GM03348 (cell line): ENCODE measurements around the gene GARIN5A.
"Not testable (repeated sequence)": the region's sequence is repeated elsewhere in the genome, so short reads cannot be mapped to it uniquely, and the experiment has no call there.

Experiments
- DNase-seq: peaks from one replicate; pipeline ENCODE4 v3.0.0; 2012; ENCODE audit warnings: low spot score

Gene GARIN5A

DNA sequence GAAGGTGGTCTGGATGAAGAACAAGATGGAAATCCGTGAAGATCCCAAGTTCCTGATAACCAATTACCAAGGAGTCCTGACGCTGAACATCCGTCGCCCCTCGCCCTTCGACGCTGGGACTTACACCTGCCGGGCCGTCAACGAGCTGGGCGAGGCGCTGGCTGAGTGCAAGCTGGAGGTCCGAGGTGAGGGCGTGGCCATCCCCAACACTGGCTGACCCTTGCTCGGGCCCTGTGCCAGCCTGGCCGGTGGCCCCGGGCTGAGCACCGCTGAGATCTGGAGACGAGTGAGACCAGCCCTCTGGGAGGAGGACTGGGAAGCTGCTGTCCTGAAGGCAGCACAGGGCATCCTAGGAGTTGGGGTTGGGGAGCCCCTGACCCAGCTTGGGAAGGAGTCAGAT, 12.3 kb downstream of the GARIN5A start:
- DNase-seq: no peak

DNA sequence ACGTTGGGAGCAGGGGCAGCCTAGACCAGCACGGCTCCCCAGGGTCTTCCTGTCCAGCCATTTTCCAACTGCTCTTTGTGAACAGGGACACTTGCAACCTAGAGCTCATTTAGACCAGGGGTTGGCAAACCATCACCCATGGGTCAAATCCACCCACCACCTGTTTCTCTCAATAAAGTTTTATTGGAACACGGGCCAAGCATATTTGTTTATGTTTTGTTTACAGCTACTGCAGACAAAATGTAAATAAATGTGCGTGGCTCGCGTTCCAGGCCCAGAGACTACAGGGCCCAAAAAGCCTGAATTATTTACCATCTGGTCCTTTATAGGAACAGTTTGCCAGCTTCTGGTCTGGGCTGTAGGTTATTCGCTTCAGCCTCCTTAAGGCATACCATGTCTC, 13.7 kb downstream of the GARIN5A start:
- no peak for DNase-seq

DNA sequence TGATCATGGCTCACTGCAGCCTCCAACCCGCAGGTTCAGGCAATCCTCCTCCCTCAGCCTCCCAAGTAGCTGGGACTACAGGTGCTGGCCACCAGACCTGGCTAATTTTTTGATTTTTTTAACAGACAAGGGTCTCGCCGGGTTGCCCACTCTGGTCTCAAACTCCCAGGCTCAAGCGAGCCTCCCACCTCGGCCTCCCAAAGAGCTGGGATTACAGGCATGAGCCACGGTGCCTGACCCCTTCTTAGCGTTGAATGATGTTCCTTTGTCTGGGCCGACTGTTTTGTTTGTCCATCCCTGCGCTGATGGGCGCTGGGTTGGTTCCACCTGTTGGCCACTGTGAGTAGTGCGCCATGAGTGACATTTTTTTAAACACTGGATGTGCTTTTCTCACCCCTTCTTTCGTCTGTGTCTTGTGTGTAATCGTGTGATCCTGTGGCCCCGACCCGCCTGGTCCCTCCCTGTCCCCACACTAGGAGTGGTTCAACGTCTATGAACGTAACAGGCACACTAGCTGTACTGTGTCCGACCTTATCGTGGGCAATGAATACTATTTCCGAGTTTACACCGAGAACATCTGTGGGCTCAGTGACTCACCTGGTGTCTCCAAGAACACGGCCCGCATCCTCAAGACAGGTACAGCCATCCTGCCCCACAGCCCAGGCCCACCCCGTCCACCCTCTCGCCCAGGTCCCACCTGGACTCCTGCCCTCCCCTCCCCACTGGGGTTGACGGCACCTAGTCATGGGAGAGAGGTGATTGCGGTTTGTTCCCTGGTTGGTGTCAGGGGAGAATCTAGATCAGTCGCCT, 15.4 kb downstream of the GARIN5A start:
- DNase-seq: peak; percentile 91

DNA sequence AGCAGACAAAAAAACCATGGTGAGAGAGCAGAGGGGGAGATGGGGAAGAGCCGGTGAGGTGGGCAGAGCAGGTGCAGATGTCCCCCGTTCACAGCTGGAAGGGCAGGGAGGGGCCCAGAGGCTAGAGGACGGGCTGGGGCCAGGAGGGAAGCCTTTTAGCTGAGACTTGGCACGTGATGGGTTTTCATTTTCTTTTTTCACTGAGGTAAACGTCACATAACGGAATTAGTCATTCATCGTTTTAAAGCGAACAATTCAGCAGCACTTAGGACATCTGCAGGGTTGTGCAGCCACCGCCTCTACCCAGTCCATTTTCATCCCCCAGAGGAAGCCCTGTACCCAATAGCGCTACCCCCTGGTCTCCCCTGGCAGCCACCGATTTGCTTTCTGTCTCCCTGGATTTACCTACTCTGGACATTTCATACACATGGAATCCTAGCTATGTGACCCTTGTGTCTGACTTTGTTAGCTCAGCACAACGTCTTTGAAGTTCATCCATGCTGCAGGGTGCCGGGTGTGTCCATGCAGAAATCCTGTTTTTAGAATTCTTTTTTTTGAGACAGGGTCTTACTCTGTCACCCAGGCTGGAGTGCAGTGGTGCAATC, 16.4 kb downstream of the GARIN5A start:
- peak; percentile 45 for DNase-seq

DNA sequence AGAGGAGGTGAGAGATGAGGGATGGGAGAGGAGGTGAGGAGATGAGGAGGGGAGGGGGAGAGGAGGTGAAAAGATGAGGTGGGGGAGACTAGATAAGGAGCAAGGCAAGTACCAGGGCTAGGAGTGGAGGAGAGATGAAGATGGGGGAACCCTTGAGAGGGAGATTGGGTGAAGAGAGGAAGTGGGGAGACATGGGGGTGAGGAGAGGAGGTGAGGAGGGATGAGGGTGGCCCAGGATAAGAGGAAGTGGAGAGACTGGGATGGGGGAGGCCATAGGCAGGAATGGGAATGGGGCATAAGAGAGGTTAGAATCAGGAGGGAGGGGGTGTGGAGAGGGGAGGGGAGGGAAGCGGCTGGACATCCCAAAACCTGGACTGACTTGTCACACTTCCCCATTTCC, 17.0 kb downstream of the GARIN5A start:
- no peak for DNase-seq

DNA sequence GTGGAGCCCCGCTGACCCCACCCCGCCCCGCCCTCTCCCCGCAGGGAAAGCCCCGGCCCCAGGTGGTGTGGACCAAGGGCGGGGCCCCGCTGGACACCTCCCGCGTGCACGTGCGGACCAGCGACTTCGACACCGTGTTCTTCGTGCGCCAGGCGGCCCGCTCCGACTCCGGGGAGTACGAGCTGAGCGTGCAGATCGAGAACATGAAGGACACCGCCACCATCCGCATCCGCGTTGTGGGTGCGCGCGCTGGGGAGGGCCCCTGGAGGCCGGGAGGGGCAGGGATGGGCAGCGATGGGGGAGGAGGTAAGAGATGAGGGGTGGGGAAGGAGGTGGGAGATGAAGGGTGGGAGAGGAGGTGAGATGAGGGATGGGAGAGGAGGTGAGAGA, 17.6 kb downstream of the GARIN5A start:
- no peak for DNase-seq

DNA sequence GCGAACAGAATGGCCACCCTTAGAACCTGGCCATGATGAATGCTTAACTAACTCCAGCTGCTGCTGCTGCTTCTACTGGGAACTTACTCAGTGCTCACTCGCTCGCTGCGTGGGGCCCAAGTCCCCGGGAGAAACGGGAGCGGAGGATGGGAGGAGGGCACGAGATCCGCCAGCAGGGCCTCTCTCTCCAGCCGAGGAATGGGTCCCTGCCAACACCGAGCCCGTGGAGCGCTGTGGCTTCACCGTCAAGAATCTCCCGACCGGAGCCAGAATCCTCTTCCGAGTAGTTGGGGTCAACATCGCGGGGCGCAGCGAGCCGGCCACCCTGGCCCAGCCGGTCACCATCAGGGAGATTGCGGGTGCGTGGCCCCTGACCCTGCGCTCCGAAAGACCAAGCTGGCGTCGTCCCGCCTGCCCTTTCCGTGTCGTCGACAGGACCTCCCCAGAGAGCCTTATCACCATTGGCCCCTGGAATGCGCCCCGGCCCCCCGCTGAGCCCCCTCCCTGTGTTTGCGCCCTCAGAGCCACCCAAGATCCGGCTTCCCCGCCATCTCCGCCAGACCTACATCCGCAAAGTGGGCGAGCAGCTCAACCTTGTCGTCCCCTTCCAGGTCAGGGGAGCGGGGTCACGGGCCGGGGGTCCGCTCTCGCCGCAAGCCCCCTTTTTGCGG, 18.1 kb downstream of the GARIN5A start:
- DNase-seq: peak; percentile 61

DNA sequence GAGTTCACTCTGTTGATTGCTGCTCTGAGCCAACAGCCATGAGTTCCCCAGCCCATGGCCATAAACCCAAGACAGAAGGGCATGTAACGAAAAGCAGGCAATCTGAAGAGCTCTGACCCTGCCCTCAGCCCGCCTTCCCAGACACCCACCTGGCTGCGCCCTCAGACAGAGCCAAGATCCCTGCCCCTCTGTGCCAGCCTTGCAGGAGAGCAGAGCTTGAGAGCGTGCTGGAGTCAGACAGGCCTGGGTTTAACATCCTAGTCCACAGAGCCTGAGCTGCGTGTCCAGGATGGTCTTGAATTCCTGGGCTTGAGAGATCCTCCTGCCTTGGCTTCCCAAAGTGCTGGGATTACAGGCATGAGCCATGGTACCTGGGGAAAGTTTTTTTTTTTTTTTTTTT, 19.3 kb downstream of the GARIN5A start:
- no peak for DNase-seq

DNA sequence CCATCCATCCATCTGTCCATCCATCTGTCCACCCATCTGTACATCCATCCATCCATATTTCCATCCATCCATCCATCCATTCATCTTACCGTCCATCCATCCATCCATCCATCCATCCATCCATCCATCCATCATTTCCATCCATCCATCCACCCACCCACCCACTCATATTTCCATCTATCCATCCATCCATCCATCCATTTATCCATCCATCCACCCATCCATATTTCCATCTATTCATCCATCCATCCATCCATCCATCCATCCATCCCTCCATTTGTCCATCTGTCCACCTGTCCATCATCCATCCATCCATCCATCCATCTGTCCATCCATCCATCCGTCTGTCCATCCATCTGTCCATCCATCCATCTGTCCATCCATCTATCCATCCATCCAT, 20.7 kb downstream of the GARIN5A start:
- no peak for DNase-seq

DNA sequence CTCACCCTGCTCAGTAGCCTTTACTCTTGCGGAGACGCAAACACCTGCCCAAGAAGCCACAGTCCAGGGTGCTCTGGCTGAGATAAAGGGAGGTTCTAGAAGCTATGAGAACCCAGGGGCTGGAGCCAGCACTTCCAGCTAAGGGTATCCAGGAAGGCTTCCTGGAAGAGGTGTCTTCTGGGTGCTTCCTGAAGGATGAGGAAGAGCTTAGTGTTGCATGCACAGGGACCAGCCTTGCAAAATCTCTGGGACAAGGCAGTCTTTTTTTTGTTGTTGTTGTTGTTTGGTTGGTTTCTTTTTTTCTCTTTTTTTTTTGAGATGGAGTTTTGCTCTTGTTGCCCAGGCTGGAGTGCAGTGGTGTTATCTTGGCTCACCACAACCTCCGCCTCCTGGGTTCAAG, 23.4 kb downstream of the GARIN5A start:
- DNase-seq: no peak

DNA sequence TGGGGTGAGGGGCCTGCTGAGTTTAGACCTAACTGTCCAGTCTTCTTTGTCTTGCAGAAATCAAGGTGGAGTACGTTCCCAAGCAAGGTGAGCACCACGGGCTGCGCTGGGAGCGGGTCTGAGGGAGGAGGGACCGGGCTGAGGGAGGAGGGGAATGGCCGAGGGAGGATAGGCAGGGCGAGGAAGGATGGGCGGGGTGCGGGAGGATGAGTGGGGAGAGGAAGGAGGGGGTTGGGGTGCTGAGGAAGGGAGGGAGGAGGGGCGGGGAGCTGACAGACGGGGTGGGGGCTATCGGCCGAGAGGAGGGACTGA, 25.5 kb downstream of the GARIN5A start:
- DNase-seq: no peak

DNA sequence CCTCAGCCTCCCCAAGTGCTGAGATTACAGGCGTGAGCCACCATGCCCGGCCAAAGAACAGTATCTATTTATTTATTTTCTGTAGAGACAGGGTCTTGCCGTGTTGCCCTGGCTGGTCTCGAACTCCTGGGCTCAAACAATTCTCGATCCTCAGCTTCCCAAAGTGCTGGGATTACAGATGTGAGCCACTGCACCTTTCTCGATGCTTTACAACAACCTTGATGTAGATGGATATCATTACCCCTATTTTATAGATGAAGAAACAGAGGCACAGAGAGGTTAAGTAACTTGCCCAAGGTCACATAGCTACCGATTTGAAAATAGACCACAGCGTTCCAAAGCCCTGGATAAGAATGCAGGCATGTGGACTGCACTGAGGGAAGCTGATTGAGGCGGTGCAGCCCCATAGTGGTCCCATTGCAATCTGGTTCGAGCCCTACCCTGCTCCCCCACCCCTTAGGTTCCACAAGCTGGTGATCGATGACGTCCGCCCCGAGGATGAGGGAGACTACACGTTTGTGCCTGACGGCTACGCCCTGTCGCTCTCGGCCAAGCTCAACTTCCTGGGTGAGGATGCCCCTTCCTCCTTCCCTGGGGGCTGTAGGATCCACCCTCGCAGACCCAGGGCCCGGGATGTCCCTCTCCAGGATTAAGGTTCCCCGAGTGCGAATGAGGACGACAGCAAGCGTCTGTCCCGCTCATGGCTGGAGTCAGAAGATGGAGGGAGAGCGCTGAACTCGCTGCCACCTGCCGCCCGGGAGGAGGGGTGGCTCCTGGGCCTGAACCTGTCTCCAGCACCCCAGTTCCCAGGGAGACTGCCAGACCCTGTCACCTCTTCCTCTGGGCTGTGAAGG, 26.1 kb downstream of the GARIN5A start:
- no peak for DNase-seq

DNA sequence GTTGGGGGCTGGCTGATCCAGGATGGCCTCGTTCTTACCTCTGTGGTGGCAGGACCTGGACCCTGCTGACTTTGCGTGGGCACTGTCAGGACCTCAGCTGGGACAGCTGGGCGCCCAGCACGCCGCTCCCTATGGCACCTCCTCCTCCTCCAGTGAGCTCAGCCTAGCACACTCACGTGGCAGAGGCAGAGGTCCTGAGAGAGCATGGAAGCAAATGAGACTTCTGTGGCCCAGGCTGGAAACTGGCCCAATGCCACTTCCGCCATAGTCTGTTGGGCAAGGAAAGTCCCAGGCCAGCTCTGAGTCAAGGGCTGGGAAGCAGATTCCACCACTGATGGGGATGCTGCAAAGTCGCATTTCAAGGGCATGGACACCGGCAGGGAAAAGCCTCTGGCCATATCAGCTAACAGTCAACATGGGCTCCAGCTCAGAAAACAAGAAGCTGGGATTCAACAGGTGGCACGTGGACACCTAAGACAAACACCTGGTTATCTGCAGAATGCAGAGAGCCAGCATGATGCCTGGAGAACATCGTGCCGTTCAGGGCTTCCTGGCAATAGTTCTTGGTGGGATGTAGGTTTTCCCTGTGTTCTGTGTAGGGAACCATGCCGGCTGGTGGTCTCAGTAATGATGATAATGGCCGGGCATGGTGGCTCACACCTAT, 27.3 kb downstream of the GARIN5A start:
- no peak for DNase-seq

DNA sequence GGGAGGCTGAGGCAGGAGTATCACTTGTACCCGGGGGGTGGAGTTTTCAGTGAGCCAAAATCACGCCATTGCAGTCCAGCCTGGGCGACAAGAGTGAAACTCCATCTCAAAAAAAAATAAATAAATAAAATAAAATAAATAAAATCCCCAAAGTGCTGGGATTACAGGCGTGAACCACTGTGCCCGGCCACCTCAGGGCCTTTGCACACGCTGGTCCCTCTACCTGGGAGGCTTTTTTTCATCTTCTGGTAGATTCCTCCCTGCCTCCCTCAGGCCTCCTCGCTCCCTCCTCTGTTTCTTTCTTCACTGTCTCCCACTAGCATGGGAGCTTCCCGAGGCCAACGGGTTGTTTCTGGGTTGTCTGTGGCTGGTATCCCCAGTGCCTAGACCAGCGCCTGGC, 28.9 kb downstream of the GARIN5A start:
- no peak for DNase-seq

DNA sequence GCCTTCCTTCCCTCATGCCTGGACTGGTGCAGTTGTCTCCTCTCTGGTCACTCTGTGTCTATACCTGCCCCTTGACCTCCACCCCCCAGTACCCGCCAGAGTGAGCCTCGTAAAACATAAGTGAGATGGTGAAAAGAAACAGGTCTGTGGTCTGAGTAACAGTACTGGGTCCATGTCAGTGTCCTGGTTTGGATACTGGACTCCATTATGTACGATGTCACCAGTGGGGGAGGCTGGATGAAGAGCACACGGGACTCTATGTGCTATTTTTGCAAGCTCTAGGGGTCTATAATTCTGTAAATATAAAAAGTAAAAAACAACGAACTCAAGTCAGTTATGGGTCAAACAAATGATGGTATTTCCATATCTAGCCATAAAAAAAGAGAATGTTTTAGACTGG, 29.6 kb downstream of the GARIN5A start:
- DNase-seq: no peak

DNA sequence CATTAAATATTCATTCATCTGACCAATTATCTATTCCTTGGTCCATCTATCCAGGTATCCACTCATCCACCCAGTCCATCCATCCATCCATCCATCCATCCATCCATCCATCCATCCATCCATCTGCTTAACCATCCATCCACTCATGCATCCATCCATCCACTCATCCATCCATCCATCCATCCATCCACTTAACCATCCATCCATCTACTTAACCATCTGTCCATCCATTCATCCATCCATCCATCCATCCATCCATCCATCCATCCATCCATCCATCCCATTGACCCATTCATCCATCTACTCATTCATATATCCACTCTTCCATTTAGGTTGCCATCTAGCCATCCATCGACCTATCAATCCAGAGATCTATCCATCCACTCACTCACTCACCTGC, 32.6 kb downstream of the GARIN5A start:
- DNase-seq: no peak

DNA sequence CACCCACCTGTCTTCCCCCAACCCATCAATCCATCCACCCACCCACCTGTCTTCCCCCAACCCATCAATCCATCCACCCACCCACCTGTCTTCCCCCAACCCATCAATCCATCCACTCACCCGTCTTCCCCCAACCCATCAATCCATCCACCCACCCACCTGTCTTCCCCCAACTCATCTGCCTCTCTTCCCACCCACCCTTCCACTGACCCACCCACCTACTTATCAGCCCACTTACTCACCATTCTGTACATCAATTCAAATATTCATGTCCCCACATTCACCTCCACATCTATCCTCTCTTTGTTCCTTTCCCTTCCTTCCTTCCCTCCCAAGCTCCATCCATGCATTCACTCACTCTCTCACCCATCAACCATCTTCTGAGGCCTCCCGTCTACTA, 37.5 kb downstream of the GARIN5A start:
- not testable (repeated sequence) for DNase-seq

DNA sequence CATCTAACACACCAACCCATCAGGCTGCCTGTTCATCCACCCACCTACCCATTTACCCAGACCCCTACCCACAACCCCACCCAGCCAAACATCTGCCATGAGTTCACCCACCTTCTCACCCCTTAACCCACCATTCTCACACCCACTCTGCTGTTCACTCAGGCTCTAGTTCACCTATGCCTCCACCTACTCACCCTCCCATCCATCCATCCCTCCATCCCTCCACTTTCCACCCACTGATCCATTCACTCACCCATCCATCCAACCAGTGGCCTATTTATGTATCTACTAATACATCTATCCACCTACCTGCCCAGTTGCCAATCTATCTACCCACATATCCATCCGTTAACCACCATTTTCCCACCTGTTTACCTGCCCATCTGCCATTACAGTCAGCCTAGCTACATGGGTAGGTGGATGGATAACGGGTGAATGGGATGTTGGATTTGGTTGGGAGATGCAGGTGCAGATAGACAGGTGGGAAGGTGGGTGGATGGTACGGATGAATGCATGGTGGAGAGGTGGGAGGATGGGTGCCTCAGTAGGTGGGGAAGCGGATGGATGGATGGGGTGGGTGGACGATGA, 38.7 kb downstream of the GARIN5A start:
- no peak for DNase-seq

DNA sequence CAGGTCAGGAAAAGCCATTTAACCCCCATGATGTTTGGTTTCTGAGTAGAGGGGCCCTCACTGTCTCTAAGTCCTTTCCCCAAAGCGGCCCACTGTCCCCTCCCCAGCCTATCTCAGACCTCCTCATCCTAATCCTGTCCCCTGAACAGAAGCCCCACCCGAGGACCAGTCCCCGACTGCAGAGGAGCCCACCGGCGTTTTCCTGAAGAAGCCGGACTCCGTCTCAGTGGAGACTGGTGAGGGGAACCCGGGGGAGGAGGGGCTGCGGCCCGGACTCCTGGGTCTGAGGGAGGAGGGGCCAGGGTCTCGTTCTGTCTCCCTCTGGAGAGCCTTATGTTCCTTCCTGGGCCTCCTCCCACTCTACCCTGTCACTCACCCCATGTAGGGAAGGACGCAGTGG, 41.0 kb downstream of the GARIN5A start:
- DNase-seq: no peak

DNA sequence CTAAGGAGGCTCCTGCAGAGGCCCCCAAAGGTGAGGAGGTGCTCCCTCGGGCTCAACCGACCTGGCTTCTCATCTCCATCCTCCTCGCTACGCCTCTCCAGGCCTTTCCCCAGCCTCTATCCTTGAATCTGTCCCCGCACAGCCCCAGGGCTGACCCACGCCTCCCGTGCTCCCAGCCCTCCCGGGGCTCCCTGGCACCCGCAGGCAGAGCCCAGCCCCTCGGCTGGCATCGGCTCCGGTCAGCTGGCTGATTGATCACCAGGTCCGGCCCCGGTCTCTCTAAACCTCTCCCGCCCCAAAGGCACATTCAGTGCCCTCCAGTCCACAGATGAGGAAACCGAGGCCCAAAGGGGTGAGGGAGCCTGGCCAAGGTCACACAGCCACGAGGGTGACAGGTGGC, 41.4 kb downstream of the GARIN5A start:
- DNase-seq: no peak

DNA sequence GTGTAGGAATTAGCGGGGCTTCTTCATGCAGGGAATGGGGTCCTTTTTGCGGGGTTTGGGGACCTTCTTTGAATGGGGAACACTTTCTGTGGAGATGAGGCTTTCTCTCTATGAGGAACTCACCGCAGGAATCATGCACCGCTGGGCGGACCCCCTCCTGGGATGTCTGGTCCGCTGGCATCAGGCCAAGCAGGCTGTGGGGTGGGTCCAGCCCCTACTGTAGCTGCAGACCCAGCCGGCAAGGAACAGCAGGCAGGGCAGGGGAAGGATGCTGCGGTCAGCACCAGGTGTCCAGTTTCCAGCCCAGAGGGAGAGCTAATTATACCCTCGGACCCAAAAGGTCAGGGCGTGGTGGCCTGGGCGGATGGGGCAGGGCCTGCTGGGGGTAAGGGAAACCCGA, 42.1 kb downstream of the GARIN5A start:
- DNase-seq: no peak
